ENCODE measurements around the gene METRN.

The METRN gene

DNA sequence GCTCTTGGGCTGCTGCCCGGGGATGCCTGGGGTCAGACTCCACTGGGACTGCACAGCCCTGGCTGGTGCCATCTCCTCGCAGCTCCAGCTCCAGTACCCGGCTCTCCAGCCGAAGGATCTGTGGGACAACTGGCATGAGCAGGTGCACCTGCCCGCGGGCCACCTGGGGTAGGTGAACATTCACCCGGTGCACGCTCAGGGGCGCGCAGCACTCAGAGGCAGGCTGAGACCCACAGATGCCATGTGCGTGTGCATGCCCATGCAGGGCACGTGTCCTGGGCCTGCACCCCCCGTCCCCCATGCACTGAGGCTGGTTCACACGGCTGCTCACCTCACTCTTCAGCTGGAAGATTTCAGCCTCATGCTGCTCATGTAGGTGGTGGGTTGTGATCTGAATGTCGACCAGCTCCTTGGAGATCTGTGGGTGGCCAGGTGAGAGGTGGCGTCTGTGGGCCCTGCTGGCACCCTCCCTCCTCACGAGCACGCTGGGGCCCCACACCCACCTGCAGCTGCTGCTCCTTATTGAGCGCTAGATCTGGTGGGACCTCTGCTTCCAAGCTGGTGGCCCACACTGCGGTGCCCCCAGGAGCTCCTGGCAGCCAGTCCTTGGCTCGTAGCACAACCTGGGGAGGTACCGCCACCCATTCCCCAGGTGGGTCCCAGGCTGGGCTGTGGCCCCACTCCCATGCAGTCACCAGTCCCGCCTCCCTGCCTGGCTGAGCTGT is 10.7 kb downstream of the METRN start:
- DNase-seq: no peak

DNA sequence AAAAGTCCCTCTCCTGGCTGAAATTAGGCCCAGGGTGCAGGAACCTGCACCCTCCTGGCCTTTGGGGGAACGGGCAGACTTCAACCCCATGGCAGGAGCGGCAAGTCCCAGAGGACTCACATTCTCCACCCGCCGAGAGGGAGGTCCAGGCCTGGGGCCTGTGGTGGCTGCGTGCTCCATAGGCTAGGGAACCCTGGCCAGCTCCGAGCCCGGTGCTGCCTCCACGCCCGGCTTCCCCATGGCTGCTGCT is 11.2 kb downstream of the METRN start:
- no peak for DNase-seq

DNA sequence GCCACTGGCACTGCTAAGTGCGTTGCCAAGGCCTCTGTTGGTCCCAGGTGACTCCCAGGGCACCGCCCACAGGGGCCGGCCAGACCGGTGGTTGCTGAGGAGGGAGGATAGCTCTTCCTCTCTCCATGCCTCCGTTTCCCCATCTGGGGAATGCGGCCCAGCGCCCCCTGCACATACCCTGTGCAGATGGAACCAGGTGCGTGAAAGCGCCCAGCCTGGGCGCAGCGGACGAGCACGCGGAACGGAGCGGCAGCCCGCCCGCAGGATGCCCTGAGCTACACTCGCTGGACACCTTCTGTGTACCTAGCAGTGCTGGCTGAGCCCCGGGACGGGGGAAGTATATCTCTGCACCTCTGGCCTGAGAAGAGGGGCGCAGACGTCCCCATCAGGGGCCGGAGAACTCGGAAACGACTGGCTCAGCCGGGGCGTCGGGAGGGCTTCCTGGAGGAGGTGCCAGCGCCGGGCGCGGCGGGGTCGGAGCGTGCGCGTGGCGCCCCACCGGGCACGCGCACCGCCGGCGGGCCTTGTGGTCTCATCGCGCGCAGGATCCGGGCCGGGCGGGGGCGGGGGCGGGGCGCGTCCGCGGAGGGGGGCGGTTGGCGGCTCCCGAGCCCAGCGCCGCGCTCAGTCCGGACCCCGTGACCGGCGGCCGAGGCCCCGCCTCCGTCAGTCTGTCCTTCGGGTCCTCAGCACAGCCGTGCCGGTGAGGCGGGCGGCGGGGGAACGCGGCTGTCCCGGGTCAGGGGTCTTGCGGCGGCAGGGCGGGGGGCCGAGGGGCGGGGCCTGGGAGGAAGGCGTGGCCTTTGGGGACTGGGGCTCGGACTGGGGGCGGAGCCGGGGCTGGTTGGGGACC is 11.7 kb downstream of the METRN start, which contains the start of the genes CCDC78 and HAGHL:
Gene CCDC78, minus strand, starts transcription at position 6 of the 853 bp plus-strand sequence. CDS start 76 bp downstream, outside the sequence.
Gene HAGHL, plus strand, starts transcription at position 669 of the 853 bp plus-strand sequence. CDS start 404 bp downstream, outside the sequence.
- DNase-seq: peak; percentile 47

DNA sequence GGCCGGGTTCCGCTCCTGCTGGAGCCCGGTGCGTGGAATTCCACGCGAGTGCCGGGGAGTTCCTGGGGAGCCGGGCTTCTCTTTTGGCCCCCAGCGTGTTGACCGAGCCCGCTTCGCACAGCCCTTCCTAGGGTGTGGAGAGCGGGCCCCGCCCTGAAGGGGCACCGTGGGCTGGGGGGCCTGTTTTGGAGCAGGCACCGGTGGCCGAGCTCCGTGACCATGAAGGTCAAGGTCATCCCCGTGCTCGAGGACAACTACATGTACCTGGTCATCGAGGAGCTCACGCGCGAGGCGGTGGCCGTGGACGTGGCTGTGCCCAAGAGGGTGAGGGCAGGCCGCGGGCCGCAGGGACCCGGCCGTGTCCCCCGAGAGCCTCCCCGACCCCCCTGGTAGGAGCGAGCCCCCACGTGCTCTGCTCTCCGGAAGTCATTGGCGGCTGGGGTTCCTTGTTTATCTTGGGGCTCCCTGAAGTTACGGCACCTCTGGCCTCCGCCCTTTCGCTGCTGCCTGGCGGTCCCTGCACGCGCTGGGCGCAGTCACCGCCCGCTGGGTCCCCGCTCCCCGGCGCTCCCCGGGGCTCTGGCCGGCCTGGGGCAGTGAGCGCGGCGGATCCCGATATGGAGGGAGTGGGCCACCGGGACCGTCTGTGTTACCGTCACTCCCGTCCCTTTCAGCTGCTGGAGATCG is 12.5 kb downstream of the METRN start:
- no peak for DNase-seq

- DNase-seq: peak; percentile 49
Measured at GRCh38 chr16:728131-728889, 13.4 kb downstream of the METRN start.

DNA sequence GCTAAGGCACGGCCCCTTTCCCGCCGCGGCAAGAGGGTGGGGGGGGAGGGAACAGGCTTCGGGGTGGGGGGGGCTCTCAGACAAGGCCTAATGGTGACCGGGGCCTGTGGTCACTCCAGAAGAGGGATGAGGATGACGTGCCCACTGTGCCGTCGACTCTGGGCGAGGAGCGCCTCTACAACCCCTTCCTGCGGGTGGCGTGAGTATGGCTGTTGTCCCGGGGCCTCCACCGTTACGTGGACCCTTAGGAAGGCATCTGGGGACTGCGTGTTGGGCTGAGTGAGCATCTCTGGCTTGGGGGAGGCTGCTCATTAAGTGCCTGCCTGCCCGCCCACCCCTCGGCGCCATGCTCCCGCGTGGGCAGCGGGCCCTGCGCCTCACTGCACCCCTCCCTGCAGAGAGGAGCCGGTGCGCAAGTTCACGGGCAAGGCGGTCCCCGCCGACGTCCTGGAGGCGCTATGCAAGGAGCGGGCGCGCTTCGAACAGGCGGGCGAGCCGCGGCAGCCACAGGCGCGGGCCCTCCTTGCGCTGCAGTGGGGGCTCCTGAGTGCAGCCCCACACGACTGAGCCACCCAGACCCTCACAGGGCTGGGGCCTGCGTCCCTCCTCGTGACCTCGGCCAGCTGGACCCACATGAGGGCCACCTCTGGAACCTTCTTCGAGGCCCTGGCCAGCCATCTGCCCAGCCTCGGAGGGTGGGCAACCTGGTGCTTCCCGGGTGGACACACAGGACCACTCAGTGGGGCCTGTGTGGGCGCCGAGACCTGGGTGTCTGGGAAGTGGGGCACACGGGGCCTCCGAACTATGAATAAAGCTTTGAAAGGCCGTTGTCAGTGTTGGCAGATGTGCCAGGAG is 14.2 kb downstream of the METRN start:
- DNase-seq: no peak

- DNase-seq: no peak
Measured at GRCh38 chr16:729768-730665, 15.1 kb downstream of the METRN start.

- no peak for DNase-seq
Measured at GRCh38 chr16:730666-731509, 16.0 kb downstream of the METRN start.

DNA sequence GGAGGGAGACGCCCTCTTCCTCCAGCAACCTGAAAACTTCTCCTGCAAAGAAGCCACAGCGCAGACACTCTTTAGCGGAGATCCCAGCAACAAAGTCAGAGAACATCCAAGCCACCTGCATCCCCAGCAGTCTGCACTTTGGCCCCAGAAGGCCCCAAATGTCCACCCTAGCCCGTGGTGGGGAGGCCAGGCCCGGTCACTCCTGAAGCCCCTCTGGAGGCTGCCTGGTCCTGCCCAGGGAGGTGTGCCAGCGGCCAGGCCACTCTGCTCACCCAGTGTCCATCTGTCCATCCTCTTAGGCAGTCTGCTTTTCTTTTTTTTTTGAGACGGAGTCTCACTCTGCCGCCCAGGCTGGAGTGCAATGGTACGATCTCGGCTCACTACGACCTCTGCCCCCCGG is 17.4 kb downstream of the METRN start:
- DNase-seq: no peak

- no peak for DNase-seq
Measured at GRCh38 chr16:732936-733335, 18.0 kb downstream of the METRN start.

DNA sequence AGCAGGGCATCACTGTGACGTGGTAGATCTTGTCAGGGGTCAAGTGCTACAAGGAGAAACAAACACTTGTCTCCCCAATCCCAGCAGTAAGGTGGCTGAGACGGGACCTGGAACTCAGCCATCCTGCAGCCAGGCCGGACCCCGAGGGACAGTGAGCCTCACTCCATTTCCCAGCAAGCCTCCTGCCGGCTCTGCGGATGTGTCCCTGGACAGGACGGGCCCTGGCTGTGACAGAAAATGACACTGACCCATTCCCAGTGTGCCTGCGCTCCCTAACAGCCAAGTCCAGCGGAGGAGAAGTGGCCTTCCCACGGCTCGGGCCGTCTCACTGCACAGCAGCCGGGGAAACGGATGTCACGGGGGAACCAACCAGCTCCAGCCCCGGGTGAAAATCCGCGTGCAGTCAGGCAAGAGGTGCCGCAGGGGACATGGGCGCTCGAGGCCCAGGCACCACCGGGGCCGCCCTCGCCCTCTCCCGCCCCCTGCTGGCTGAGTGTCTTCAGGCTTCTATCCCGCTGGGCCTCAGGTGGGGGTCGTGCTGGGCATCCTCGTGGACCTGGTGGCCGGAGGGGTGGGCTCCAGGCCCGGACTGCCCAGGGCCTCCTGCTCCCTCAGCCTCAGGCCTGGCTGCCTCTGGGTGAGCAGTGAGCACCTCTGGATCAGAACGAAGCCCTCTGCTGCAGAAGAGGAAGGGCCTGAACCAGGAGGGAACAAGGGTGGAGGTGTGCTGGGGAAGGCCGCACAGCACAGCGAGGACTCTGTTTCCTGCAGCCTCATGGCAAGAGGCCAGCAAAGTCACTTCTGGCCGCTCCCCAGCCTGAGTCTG is 18.7 kb downstream of the METRN start:
- DNase-seq: no peak

- no peak for DNase-seq
Measured at GRCh38 chr16:734208-734980, 19.5 kb downstream of the METRN start.

GRCh38 chr16:734981-735881 is 20.3 kb downstream of the METRN start:
- DNase-seq: no peak

DNA sequence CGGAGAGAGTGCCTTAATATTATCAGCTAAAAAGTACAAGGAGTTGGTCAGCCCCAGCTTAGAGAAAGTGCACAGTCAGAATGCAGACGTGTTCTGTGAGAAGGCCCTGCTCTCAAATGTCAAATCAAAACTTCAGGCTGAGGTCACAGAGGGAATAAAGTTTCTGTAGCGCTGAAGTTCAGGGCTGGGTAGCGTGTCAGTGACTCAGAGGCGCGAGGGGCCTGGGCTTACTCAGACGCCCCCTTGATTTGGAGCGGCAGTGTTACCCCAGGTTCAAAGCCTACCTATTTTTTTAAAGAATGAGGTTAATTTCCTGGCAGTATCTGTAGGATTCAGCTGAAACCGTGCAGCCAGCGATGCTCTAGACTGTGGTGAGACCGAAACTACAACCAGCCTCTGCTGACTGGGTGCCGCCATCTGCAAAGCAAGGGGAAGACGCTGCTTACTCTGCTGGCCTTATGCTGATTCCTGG is 21.1 kb downstream of the METRN start:
- DNase-seq: peak; percentile 62

GRCh38 chr16:736936-737481 is 22.1 kb downstream of the METRN start:
- DNase-seq: no peak
